ENCODE data around the gene C6orf141.

The C6orf141 gene

GRCh38 chr6:49556429-49556837 is 6.0 kb downstream of the C6orf141 start:
- Histone ChIP-seq H3F3A (ENCODE audit: insufficient read depth) (no peaks in the 10 kb centered on the region), H3K79me2 (ENCODE audit: insufficient read depth, low read length) (no peaks in the 10 kb centered on the region), H3K36me3 (ENCODE audit: low read length) (no peaks in the 10 kb centered on the region), H3K27ac (ENCODE audit: low read depth, low read length) (no peak overlapping the region), H3K9me2 (replicated peaks; ENCODE audit: insufficient read depth, low read length) (no peaks in the 10 kb centered on the region), H4K20me1 (ENCODE audit: low read depth, low read length) (no peaks in the 10 kb centered on the region), H2AFZ (ENCODE audit: low read depth, low read length, severe bottlenecking) (no peak overlapping the region), H3K27me3 (ENCODE audit: low read length) (no peaks in the 10 kb centered on the region), H3K4me3 (ENCODE audit: insufficient read depth, low read length, poor library complexity, severe bottlenecking) (no peak overlapping the region), H3K4me2 (ENCODE audit: low read depth, low read length, poor library complexity, severe bottlenecking) (no peak overlapping the region), H3K9ac (ENCODE audit: low read length) (no peak overlapping the region), H3K9me3 (ENCODE audit: insufficient read depth, low read length) (no peaks in the 10 kb centered on the region)
- TF ChIP-seq EZH2phosphoT487 (conservative IDR thresholded peaks at IDR 0.05; ENCODE audit: low read length) (no peak), CTCF (IDR thresholded peaks at IDR 0.05; ENCODE audit: insufficient read depth, low read length, poor library complexity, severe bottlenecking) (no peak)

GRCh38 chr6:49557177-49557576 is 6.7 kb downstream of the C6orf141 start:
- Histone ChIP-seq H3K4me3 (ENCODE audit: insufficient read depth, low read length, poor library complexity, severe bottlenecking) (no peak overlapping the region), H3K4me2 (ENCODE audit: low read depth, low read length, poor library complexity, severe bottlenecking) (no peak overlapping the region), H3K79me2 (ENCODE audit: insufficient read depth, low read length) (no peaks in the 10 kb centered on the region), H3K36me3 (ENCODE audit: low read length) (no peaks in the 10 kb centered on the region), H3F3A (ENCODE audit: insufficient read depth) (no peaks in the 10 kb centered on the region), H3K9me3 (ENCODE audit: insufficient read depth, low read length) (no peaks in the 10 kb centered on the region), H3K9me2 (replicated peaks; ENCODE audit: insufficient read depth, low read length) (no peaks in the 10 kb centered on the region), H3K27me3 (ENCODE audit: low read length) (no peaks in the 10 kb centered on the region), H3K27ac (ENCODE audit: low read depth, low read length) (no peak overlapping the region), H2AFZ (ENCODE audit: low read depth, low read length, severe bottlenecking) (no peak overlapping the region), H4K20me1 (ENCODE audit: low read depth, low read length) (no peaks in the 10 kb centered on the region), H3K9ac (ENCODE audit: low read length) (no peak overlapping the region)
- TF ChIP-seq CTCF (IDR thresholded peaks at IDR 0.05; ENCODE audit: insufficient read depth, low read length, poor library complexity, severe bottlenecking) (no peak), EZH2phosphoT487 (conservative IDR thresholded peaks at IDR 0.05; ENCODE audit: low read length) (no peak)

- Histone ChIP-seq H3K4me2 (ENCODE audit: low read depth, low read length, poor library complexity, severe bottlenecking) (no peak overlapping the region), H3K27me3 (ENCODE audit: low read length) (no peaks in the 10 kb centered on the region), H3F3A (ENCODE audit: insufficient read depth) (no peaks in the 10 kb centered on the region), H3K4me3 (ENCODE audit: insufficient read depth, low read length, poor library complexity, severe bottlenecking) (no peak overlapping the region), H3K27ac (ENCODE audit: low read depth, low read length) (no peak overlapping the region), H3K9ac (ENCODE audit: low read length) (no peak overlapping the region), H3K36me3 (ENCODE audit: low read length) (no peaks in the 10 kb centered on the region), H4K20me1 (ENCODE audit: low read depth, low read length) (no peaks in the 10 kb centered on the region), H2AFZ (ENCODE audit: low read depth, low read length, severe bottlenecking) (no peak overlapping the region), H3K9me3 (ENCODE audit: insufficient read depth, low read length) (no peaks in the 10 kb centered on the region), H3K9me2 (replicated peaks; ENCODE audit: insufficient read depth, low read length) (no peaks in the 10 kb centered on the region), H3K79me2 (ENCODE audit: insufficient read depth, low read length) (no peaks in the 10 kb centered on the region)
- TF ChIP-seq CTCF (IDR thresholded peaks at IDR 0.05; ENCODE audit: insufficient read depth, low read length, poor library complexity, severe bottlenecking) (no peak), EZH2phosphoT487 (conservative IDR thresholded peaks at IDR 0.05; ENCODE audit: low read length) (no peak)
Observed at GRCh38 chr6:49558238-49558637, 7.8 kb downstream of the C6orf141 start.
